BJ (cell line): ENCODE results near the gene DENND5B. TPM values are rescaled to one million over a fixed set of nuclear protein-coding genes. Genes with fewer than 3 reads are reported as not detected.
"Not testable (repeated sequence)": the region's sequence is repeated elsewhere in the genome, so short reads cannot be mapped to it uniquely, and the experiment has no call there.

Source experiments
- CTCF ChIA-PET: fragments of 350-600 bp; formaldehyde crosslinking; extraction: SDS; loops from one replicate; lab custom pipeline; 2021; ENCODE audit warnings: antibody characterized with exemption, inconsistent platforms; lab: Yijun Ruan, JAX
- POLR2A ChIA-PET: fragments of 300-600 bp; sonication (Branson Sonifier 250); formaldehyde crosslinking; extraction: SDS; loops from one replicate; lab custom pipeline; 2021; ENCODE audit warnings: antibody characterized with exemption; lab: Charles Lee
- DNase-seq: peaks from one replicate; pipeline ENCODE4 v3.0.0-alpha.2; 2011; ENCODE audit warnings: low read depth
- H3K27me3 ChIP-seq: 2 replicates; pipeline ENCODE4 v1.6.0; 2011; ENCODE audit warnings: low read length; ENCODE audit not compliant: control insufficient read depth, insufficient read depth
- H3K36me3 ChIP-seq: 2 replicates; pipeline ENCODE4 v1.5.1; 2011; ENCODE audit warnings: low read length; ENCODE audit not compliant: control insufficient read depth, insufficient read depth
- H3K4me3 ChIP-seq: 2 replicates; pipeline ENCODE4 v1.5.1; 2011; ENCODE audit warnings: low read depth, mild to moderate bottlenecking, control low read depth, low read length
- polyA plus RNA-seq: library from polyadenylated mRNA; depleted of rRNA; stranded (reverse); fragments of >200 nt; gene quantifications from 2 replicates; pipeline ENCODE4 v1.2.3, GENCODE V29; 2011
- TF ChIP-seq, protein P1 (sequence below): IDR thresholded peaks from 2 replicates; pipeline ENCODE4 v1.5.1; 2011; ENCODE audit warnings: low read depth, mild to moderate bottlenecking, control low read depth, inconsistent platforms, low read length, moderate library complexity; ENCODE audit not compliant: insufficient read depth

The DENND5B gene
- polyA plus RNA-seq, 1 experiment: 5.4 TPM

DNA sequence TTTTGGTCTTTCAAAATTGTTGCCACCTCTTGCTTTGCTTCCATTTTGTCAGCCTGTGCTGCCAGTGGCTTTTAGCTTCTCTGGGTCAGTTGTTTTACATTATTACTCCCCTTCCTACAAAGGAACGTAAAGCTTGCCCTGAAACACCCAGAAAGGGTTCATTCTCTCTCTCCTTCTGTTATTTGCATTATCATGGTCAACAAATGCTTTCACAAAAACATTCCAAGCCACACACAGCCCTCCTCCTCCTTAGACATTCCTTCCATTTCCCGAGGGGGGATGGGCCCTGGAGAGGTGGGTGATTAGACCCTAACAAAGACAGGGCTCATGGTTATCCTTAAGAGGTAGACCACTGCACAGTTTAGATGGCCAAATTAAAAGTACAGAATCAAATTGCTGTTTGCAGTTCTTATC is 204.6 kb downstream of the DENND5B start:
- DNase-seq: no peak

DNA sequence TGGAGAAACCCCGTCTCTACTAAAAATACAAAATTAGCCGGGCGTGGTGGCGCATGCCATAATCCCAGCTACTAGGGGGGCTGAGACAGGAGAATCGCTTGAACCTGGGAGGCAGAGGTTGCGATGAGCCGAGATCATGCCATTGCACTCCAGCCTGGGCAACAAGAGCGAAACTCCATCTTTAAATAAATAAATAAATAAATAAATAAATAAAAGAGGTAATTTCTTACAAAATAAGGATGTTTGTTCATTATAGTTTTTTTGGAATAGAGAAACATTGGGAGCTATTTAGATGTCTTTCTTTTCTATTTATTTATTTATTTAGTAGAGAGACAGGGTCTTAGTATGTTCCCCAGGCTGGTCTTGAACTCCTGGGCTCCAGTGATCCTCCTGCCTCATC is 213.7 kb downstream of the DENND5B start:
- not testable (repeated sequence) for DNase-seq

More for the DNA sequence above, 204.6 kb downstream of the DENND5B start:
- Histone ChIP-seq H3K4me3 (no peak overlapping the region), H3K36me3 (no peaks in the 10 kb centered on the region), H3K27me3 (no peaks in the 10 kb centered on the region)
- TF ChIP-seq, protein P1, sequence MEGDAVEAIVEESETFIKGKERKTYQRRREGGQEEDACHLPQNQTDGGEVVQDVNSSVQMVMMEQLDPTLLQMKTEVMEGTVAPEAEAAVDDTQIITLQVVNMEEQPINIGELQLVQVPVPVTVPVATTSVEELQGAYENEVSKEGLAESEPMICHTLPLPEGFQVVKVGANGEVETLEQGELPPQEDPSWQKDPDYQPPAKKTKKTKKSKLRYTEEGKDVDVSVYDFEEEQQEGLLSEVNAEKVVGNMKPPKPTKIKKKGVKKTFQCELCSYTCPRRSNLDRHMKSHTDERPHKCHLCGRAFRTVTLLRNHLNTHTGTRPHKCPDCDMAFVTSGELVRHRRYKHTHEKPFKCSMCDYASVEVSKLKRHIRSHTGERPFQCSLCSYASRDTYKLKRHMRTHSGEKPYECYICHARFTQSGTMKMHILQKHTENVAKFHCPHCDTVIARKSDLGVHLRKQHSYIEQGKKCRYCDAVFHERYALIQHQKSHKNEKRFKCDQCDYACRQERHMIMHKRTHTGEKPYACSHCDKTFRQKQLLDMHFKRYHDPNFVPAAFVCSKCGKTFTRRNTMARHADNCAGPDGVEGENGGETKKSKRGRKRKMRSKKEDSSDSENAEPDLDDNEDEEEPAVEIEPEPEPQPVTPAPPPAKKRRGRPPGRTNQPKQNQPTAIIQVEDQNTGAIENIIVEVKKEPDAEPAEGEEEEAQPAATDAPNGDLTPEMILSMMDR: no peak
- POLR2A ChIA-PET: no interaction called here
- CTCF ChIA-PET: interaction anchor here (1.0 to 1.6 kb wide), 2 partner anchors 14 to 115 kb away, joined by 3 to 4 read pairs; no protein-coding TSS in a partner anchor

DNA sequence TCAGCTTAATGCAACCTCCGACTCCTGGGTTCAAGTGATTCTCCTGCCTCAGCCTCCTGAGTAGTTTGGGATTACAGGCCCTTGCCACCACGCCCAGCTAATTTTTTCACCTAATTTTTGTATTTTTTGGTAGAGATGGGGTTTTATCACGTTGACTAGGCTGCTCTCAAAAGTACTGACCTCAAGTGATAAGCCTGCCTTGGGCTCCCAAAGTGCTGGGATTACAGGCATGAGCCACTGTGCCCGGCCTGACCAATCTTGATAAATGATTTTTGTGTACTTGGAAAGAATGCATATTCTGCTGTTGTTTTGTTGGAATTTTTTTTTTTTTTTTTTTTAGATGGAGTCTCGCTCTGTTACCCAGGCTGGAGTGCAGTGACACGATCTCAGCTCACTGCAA is 215.5 kb downstream of the DENND5B start:
- H3K36me3 ChIP-seq, CTCF ChIA-PET, DNase-seq, POLR2A ChIA-PET, H3K4me3 ChIP-seq, H3K27me3 ChIP-seq: not testable (repeated sequence)

More for the DNA sequence above, 213.7 kb downstream of the DENND5B start:
- CTCF ChIA-PET, H3K4me3 ChIP-seq, H3K27me3 ChIP-seq, H3K36me3 ChIP-seq, POLR2A ChIA-PET: not testable (repeated sequence)

DNA sequence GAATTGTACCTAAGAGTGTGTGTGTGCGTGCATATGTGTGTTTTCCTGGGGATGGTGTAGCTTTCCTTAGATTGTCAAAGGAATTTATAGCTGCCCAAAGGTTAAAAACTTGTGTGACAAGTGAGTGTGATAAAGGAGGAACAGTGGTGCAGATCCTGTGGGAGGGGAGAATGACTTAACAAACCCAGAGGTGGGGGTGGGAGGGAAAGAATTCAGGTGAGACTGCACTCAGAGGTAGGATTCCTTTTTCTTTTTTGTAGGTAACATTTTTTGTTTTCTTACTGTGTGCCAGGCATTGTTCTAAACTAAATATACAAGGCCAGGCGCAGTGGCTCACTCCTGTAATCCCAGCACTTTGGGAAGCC is 219.7 kb downstream of the DENND5B start:
- Histone ChIP-seq H3K4me3 (no peak overlapping the region), H3K36me3 (no peaks in the 10 kb centered on the region), H3K27me3 (no peaks in the 10 kb centered on the region)
- CTCF ChIA-PET: no interaction called here
- DNase-seq: no peak
- TF ChIP-seq, protein P1: no peak
- POLR2A ChIA-PET: no interaction called here

DNA sequence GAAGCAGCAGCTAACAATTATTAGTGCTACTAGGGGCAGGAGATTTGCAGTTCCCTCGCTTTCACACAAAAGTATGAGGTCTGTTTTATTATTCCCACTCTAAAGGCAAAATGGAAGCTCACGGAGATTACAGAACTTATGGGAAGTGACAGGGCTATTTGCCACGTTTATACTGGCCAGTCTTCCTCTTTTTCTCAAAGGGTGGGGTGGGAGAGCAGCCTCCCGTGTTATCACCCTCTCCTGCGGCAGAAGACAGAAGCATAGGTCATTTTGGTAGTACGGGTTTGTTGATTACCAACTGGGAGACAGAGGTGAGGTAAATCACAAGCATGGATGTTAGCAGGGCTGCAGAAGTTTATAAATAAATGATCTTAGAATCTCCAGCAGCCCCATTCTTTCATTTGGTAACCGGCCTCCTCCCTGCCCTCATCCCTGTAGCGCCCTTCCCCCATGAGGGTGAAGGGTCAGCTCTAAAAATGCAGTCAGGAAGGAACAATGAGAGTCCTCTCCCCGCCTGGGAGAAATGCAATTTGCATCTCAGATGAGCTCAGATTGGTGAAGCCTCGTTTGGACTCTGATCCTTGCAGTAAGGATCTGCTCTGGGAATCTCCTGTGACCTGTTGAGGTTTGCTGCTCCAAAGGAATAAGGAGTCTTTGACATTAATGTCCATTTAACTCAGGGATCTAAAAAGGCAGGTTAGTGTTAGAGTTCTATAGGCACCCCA is 220.2 kb downstream of the DENND5B start:
- CTCF ChIA-PET: no interaction called here
- TF ChIP-seq, protein P1: no peak
- Histone ChIP-seq H3K27me3 (no peaks in the 10 kb centered on the region), H3K36me3 (no peaks in the 10 kb centered on the region), H3K4me3 (no peak overlapping the region; the same call in 1 of the 2 replicates)
- DNase-seq: no peak
- POLR2A ChIA-PET: no interaction called here

DNA sequence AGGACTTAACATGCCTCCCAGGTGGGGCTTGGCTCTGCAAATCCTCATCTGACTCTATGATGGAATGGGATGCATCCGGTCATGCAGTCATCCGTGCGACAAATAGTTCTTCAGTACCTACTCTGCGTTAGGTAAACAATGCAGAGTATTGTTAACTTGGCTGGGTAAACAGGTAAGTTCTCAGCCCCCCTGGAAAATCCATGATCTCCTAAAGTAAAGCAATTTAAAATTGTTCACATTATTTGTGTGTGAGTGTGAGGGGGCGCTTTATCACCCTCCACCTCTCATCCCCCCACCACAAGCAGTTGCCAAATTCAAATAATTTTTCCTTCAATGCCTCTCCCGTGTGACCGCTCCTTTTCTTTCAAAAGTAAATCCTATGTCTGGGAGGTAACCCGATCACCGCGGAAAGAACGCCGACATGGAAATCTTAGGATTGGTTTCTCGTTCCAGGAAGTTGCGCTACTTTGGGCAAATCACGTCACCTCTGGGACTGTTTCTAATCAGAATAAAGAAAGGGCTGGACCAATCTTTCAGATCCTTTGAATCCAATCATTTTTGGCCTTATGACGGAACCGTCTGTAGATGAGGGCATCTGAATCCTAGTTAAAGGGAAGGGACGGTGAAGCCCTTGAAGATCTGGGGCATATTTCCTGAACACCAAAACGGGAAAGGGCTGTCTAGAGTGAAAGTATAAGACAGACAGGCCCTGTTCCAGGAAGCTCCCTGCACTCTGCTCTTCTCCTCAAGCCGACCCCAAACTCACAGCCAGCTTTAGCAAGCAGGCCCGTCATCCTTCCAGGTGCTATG is 221.0 kb downstream of the DENND5B start:
- ChIA-PET CTCF (interaction anchor here (1.6 kb wide), 1 partner anchor 24 kb away, joined by 6 read pairs; no protein-coding TSS in a partner anchor), POLR2A (no interaction called here)
- H3K4me3 ChIP-seq: peak overlapping the region; percentile 14; the same call in 1 of the 2 replicates
- H3K36me3 ChIP-seq: no peaks in the 10 kb centered on the region
- H3K27me3 ChIP-seq: no peaks in the 10 kb centered on the region; the same call in 1 of the 2 replicates
- DNase-seq: peak; percentile 10
- TF ChIP-seq, protein P1: no peak
